GM18505 (cell line): ENCODE data around the gene PIKFYVE.
"Not testable (repeated sequence)": the region's sequence is repeated elsewhere in the genome, so short reads cannot be mapped to it uniquely, and the experiment has no call there.

Experiments
- ATAC-seq: cut with Tn5 transposase; IDR thresholded peaks from one replicate; pipeline ENCODE4 v1.9.1; 2021; ENCODE audit not compliant: unreplicated experiment
- POLR2A ChIP-seq: IDR thresholded peaks from 4 replicates; pipeline ENCODE4 v1.6.1; 2011; ENCODE audit warnings: borderline replicate concordance; ENCODE audit not compliant: insufficient read depth, insufficient read length; ENCODE audit errors: extremely low read depth

PIKFYVE gene

GRCh38 chr2:208350610-208351009 lies 84.6 kb downstream of the PIKFYVE start:
- ATAC-seq: no peak
- no peak for TF ChIP-seq POLR2A

- ATAC-seq: no peak
- no peak for TF ChIP-seq POLR2A
Measured at GRCh38 chr2:208352644-208353567, 86.9 kb downstream of the PIKFYVE start.

- no peak for TF ChIP-seq POLR2A
- no peak for ATAC-seq
Measured at GRCh38 chr2:208354964-208355381, 88.9 kb downstream of the PIKFYVE start.

GRCh38 chr2:208356420-208356819 lies 90.4 kb downstream of the PIKFYVE start:
- not testable (repeated sequence) for ATAC-seq

- TF ChIP-seq POLR2A: no peak
Measured at GRCh38 chr2:208356846-208357574, 91.0 kb downstream of the PIKFYVE start.

GRCh38 chr2:208358758-208359631 lies 92.9 kb downstream of the PIKFYVE start:
- TF ChIP-seq POLR2A: no peak
- ATAC-seq: no peak

More at GRCh38 chr2:208356846-208357574, 91.0 kb downstream of the PIKFYVE start:
- no peak for ATAC-seq

DNA sequence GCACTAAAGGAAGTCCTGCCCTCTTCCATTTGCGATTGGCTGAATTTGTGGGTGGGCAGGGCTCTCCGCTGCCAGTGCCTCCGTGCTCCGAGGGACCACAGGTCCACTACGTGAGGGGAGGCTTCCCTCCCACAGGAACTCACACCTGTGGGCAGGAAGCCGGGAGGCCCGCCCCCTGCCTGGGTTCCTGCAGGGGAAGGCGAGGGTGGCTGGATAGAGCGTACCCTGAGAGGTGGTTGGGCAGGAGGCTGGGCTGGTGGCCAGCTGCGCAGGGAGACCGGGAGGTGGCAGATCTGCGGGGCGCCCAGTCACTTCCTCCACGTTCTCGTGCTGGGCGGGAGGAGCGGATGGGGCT lies 93.6 kb downstream of the PIKFYVE start:
- peak; percentile 20 for TF ChIP-seq POLR2A
- ATAC-seq: no peak

- no peak for TF ChIP-seq POLR2A
- no peak for ATAC-seq
Measured at GRCh38 chr2:208360259-208361076, 94.4 kb downstream of the PIKFYVE start.

- TF ChIP-seq POLR2A: no peak
- no peak for ATAC-seq
Measured at GRCh38 chr2:208361077-208361441, 95.0 kb downstream of the PIKFYVE start.

GRCh38 chr2:208363485-208363884 lies 97.4 kb downstream of the PIKFYVE start:
- ATAC-seq: peak; percentile 56
- TF ChIP-seq POLR2A: no peak

GRCh38 chr2:208366215-208367127 lies 100.4 kb downstream of the PIKFYVE start:
- no peak for TF ChIP-seq POLR2A

More at GRCh38 chr2:208366215-208367127, 100.4 kb downstream of the PIKFYVE start:
- ATAC-seq: peak; percentile 62
